ENCODE data around the gene ANK3.

ANK3 gene

GRCh38 chr10:60224066-60224705 lies 165.5 kb downstream of the ANK3 start:
- no peak for DNase-seq (ENCODE audit: low spot score)

- no peak for DNase-seq (ENCODE audit: low spot score)
Measured at GRCh38 chr10:60222047-60222446, 167.6 kb downstream of the ANK3 start.

- DNase-seq (ENCODE audit: low spot score): no peak
Measured at GRCh38 chr10:60212195-60212594, 177.5 kb downstream of the ANK3 start.

GRCh38 chr10:60209874-60210570 lies 179.7 kb downstream of the ANK3 start:
- DNase-seq (ENCODE audit: low spot score): peak; percentile 56

GRCh38 chr10:60208676-60209269 lies 180.9 kb downstream of the ANK3 start:
- DNase-seq (ENCODE audit: low spot score): peak; percentile 80

- DNase-seq (ENCODE audit: low spot score): peak; percentile 76
Measured at GRCh38 chr10:60207894-60208293, 181.8 kb downstream of the ANK3 start.

GRCh38 chr10:60206735-60207134 lies 182.9 kb downstream of the ANK3 start:
- peak; percentile 83 for DNase-seq (ENCODE audit: low spot score)

GRCh38 chr10:60205741-60206140 lies 183.9 kb downstream of the ANK3 start:
- DNase-seq (ENCODE audit: low spot score): no peak

GRCh38 chr10:60203993-60204618 lies 185.6 kb downstream of the ANK3 start:
- DNase-seq (ENCODE audit: low spot score): peak; percentile 69

- DNase-seq (ENCODE audit: low spot score): no peak
Measured at GRCh38 chr10:60200682-60201053, 189.0 kb downstream of the ANK3 start.

GRCh38 chr10:60200012-60200681 lies 189.5 kb downstream of the ANK3 start:
- peak; percentile 45 for DNase-seq (ENCODE audit: low spot score)

GRCh38 chr10:60197206-60197605 lies 192.5 kb downstream of the ANK3 start:
- no peak for DNase-seq (ENCODE audit: low spot score)

- DNase-seq (ENCODE audit: low spot score): no peak
Measured at GRCh38 chr10:60194421-60194820, 195.3 kb downstream of the ANK3 start.

GRCh38 chr10:60192946-60193345 lies 196.7 kb downstream of the ANK3 start:
- no peak for DNase-seq (ENCODE audit: low spot score)

GRCh38 chr10:60189861-60190475 lies 199.7 kb downstream of the ANK3 start:
- peak; percentile 87 for DNase-seq (ENCODE audit: low spot score)

GRCh38 chr10:60188548-60188947 lies 201.1 kb downstream of the ANK3 start:
- DNase-seq (ENCODE audit: low spot score): peak; percentile 66

GRCh38 chr10:60187691-60188090 lies 202.0 kb downstream of the ANK3 start:
- DNase-seq (ENCODE audit: low spot score): no peak

- DNase-seq (ENCODE audit: low spot score): peak; percentile 99
Measured at GRCh38 chr10:60186315-60187071, 203.2 kb downstream of the ANK3 start.

GRCh38 chr10:60185421-60185820 lies 204.3 kb downstream of the ANK3 start:
- no peak for DNase-seq (ENCODE audit: low spot score)

GRCh38 chr10:60182691-60183090 lies 207.0 kb downstream of the ANK3 start:
- DNase-seq (ENCODE audit: low spot score): peak; percentile 36

GRCh38 chr10:60176925-60177324 lies 212.8 kb downstream of the ANK3 start:
- DNase-seq (ENCODE audit: low spot score): no peak

Measured in cerebellar cortex (tissue), 1 donor.